ENCODE data around the gene AGBL3.

GRCh38 chr7:135154734-135155133 lies 168.4 kb downstream of the AGBL3 start:
- TF ChIP-seq CTCF (IDR thresholded peaks at IDR 0.05): no peak
- TF ChIP-seq POLR2A (IDR thresholded peaks at IDR 0.05): no peak
- no peak for TF ChIP-seq EP300 (IDR thresholded peaks at IDR 0.05)

Measured in sigmoid colon (tissue), 4 donors.